ENCODE data around the gene SRSF7. TPM values are rescaled to one million over a fixed set of nuclear protein-coding genes. Genes with fewer than 3 reads are reported as not detected.
"Not testable (repeated sequence)": the region's sequence is repeated elsewhere in the genome, so short reads cannot be mapped to it uniquely, and the experiment has no call there.

SRSF7 gene
- polyA plus RNA-seq, 1 donor (not counting 4 experiments of a cell fraction or from before 2014, with no cell fraction given) = 316 TPM

GRCh38 chr2:38739524-38739923, 11.6 kb downstream of the SRSF7 start:
- no peak for FAIRE-seq
- Histone ChIP-seq H4K20me1 (ENCODE audit: control insufficient read depth, extremely low read depth, insufficient read depth, low read length) (peaks cover 5% of the 10 kb centered on the region), H3K4me2 (ENCODE audit: control insufficient read depth, extremely low read depth, insufficient read depth, low read depth, low read length) (no peak overlapping the region), H2AFZ (ENCODE audit: control insufficient read depth, low read length) (no peak overlapping the region), H3K79me2 (ENCODE audit: control insufficient read depth, insufficient read depth, low read length) (peaks cover 13% of the 10 kb centered on the region), H3K4me1 (ENCODE audit: control insufficient read depth, extremely low read depth, insufficient read depth, low read length) (no peaks in the 10 kb centered on the region), H3K9me3 (ENCODE audit: control insufficient read depth, low read depth, low read length) (no peaks in the 10 kb centered on the region), H3K4me3 (ENCODE audit: control insufficient read depth in 2 of 3, extremely low read depth in 1 of 3, insufficient read depth in 2 of 3, low read depth in 1 of 3, low read length in 3 of 3) (no peak overlapping the region), H3K9ac (ENCODE audit: control insufficient read depth, extremely low read depth, insufficient read depth, low read length) (no peak overlapping the region), H3K27ac (ENCODE audit: control insufficient read depth, insufficient read depth, low read length) (no peak overlapping the region), H3K9me1 (ENCODE audit: control insufficient read depth, extremely low read depth, insufficient read depth, low read length) (no peaks in the 10 kb centered on the region), H3K27me3 (ENCODE audit: control insufficient read depth, extremely low read depth, insufficient read depth, low read length) (no peaks in the 10 kb centered on the region), H3K36me3 (ENCODE audit: control insufficient read depth in 2 of 2, extremely low read depth in 1 of 2, insufficient read depth in 2 of 2, low read length in 2 of 2) (peaks cover 10 to 21% of the 10 kb centered on the region in 2 experiments)
- dilution Hi-C loops (cut with MboI; ENCODE audit: extremely low pct_ligation_motif_present, low sequenced_read_pairs) = loop anchor here (25.0 kb wide), 1 partner anchor 177 kb away; no protein-coding TSS in a partner anchor
- TF ChIP-seq EZH2 (IDR thresholded peaks at IDR 0.05; ENCODE audit: low read length) (no peak), CTCF (optimal IDR thresholded peaks at IDR 0.05 in 1 of 3, IDR thresholded peaks at IDR 0.05 in 1 of 3, conservative IDR thresholded peaks at IDR 0.05 in 1 of 3; ENCODE audit: extremely low read depth in 1 of 3, insufficient read depth in 2 of 3, low read length in 3 of 3) (no peak)
- no peak for DNase-seq (ENCODE audit: low read depth, low spot score)

GRCh38 chr2:38737925-38738324, 13.2 kb downstream of the SRSF7 start:
- no peak for DNase-seq (ENCODE audit: low read depth, low spot score)
- dilution Hi-C loops (cut with MboI; ENCODE audit: extremely low pct_ligation_motif_present, low sequenced_read_pairs) = loop anchor here (25.0 kb wide), 1 partner anchor 176 kb away; no protein-coding TSS in a partner anchor
- no peak overlapping the region for H3K4me2 ChIP-seq (ENCODE audit: control insufficient read depth, extremely low read depth, insufficient read depth, low read depth, low read length)

GRCh38 chr2:38737000-38737698, 14.0 kb downstream of the SRSF7 start:
- H3K9me3 ChIP-seq (ENCODE audit: control insufficient read depth, low read depth, low read length); H3K4me2 ChIP-seq (ENCODE audit: control insufficient read depth, extremely low read depth, insufficient read depth, low read depth, low read length); H3K27me3 ChIP-seq (ENCODE audit: control insufficient read depth, extremely low read depth, insufficient read depth, low read length); H3K79me2 ChIP-seq (ENCODE audit: control insufficient read depth, insufficient read depth, low read length); H3K9ac ChIP-seq (ENCODE audit: control insufficient read depth, extremely low read depth, insufficient read depth, low read length); FAIRE-seq; H3K4me3 ChIP-seq (ENCODE audit: control insufficient read depth in 2 of 3, extremely low read depth in 1 of 3, insufficient read depth in 2 of 3, low read depth in 1 of 3, low read length in 3 of 3); H2AFZ ChIP-seq (ENCODE audit: control insufficient read depth, low read length); H3K4me1 ChIP-seq (ENCODE audit: control insufficient read depth, extremely low read depth, insufficient read depth, low read length); H4K20me1 ChIP-seq (ENCODE audit: control insufficient read depth, extremely low read depth, insufficient read depth, low read length); DNase-seq (ENCODE audit: low read depth, low spot score); H3K9me1 ChIP-seq (ENCODE audit: control insufficient read depth, extremely low read depth, insufficient read depth, low read length); H3K27ac ChIP-seq (ENCODE audit: control insufficient read depth, insufficient read depth, low read length): not testable (repeated sequence)
- dilution Hi-C loops (cut with MboI; ENCODE audit: extremely low pct_ligation_motif_present, low sequenced_read_pairs) = loop anchor here (25.0 kb wide), 1 partner anchor 175 kb away; no protein-coding TSS in a partner anchor
- peaks cover 2 to 10% of the 10 kb centered on the region in 2 experiments for H3K36me3 ChIP-seq (ENCODE audit: control insufficient read depth in 2 of 2, extremely low read depth in 1 of 2, insufficient read depth in 2 of 2, low read length in 2 of 2)

More at GRCh38 chr2:38737925-38738324, 13.2 kb downstream of the SRSF7 start:
- H3K4me3 ChIP-seq (ENCODE audit: control insufficient read depth in 2 of 3, extremely low read depth in 1 of 3, insufficient read depth in 2 of 3, low read depth in 1 of 3, low read length in 3 of 3) = no peak overlapping the region
- no peak overlapping the region for H2AFZ ChIP-seq (ENCODE audit: control insufficient read depth, low read length)
- H3K27me3 ChIP-seq (ENCODE audit: control insufficient read depth, extremely low read depth, insufficient read depth, low read length) = no peaks in the 10 kb centered on the region
- peaks cover 2% of the 10 kb centered on the region for H3K79me2 ChIP-seq (ENCODE audit: control insufficient read depth, insufficient read depth, low read length)
- FAIRE-seq = no peak
- H3K9me1 ChIP-seq (ENCODE audit: control insufficient read depth, extremely low read depth, insufficient read depth, low read length) = no peaks in the 10 kb centered on the region
- TF ChIP-seq EZH2 (IDR thresholded peaks at IDR 0.05; ENCODE audit: low read length) = no peak
- TF ChIP-seq CTCF (optimal IDR thresholded peaks at IDR 0.05 in 1 of 3, IDR thresholded peaks at IDR 0.05 in 1 of 3, conservative IDR thresholded peaks at IDR 0.05 in 1 of 3; ENCODE audit: extremely low read depth in 1 of 3, insufficient read depth in 2 of 3, low read length in 3 of 3) = no peak
- H3K9me3 ChIP-seq (ENCODE audit: control insufficient read depth, low read depth, low read length) = no peaks in the 10 kb centered on the region
- no peak overlapping the region for H3K9ac ChIP-seq (ENCODE audit: control insufficient read depth, extremely low read depth, insufficient read depth, low read length)
- H3K36me3 ChIP-seq (ENCODE audit: control insufficient read depth in 2 of 2, extremely low read depth in 1 of 2, insufficient read depth in 2 of 2, low read length in 2 of 2) = peaks cover 2 to 10% of the 10 kb centered on the region in 2 experiments
- H4K20me1 ChIP-seq (ENCODE audit: control insufficient read depth, extremely low read depth, insufficient read depth, low read length) = no peaks in the 10 kb centered on the region
- no peak overlapping the region for H3K27ac ChIP-seq (ENCODE audit: control insufficient read depth, insufficient read depth, low read length)
- H3K4me1 ChIP-seq (ENCODE audit: control insufficient read depth, extremely low read depth, insufficient read depth, low read length) = no peaks in the 10 kb centered on the region

All from keratinocyte (primary cell).